HG03175 (cell line): ENCODE measurements around the gene TIMP3.

Source experiments
- ATAC-seq: cut with Tn5 transposase; IDR thresholded peaks from one replicate; pipeline ENCODE4 v1.9.1; 2021; ENCODE audit warnings: mild to moderate bottlenecking, moderate library complexity; ENCODE audit not compliant: unreplicated experiment

The TIMP3 gene

GRCh38 chr22:32877196-32877595 lies 75.7 kb downstream of the TIMP3 start:
- ATAC-seq: no peak

DNA sequence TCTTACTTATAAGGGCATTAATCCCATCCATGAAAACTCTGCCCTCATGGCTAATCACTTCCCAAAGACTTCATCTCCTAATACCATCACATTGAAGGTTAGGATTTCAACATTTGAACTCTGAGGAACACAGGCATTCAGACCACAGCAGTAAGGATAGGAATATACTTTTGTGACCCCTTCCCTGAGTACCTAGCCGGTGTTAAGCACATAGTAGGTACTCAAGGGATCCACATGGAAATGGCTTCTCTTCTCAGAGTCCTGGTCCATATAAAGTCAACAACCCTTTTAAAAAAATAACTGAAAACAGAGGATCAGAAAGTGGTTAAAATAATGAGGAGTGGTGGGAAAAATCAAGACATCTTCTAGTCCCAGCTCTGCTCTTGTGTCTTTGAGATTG lies 78.0 kb downstream of the TIMP3 start:
- ATAC-seq: no peak

DNA sequence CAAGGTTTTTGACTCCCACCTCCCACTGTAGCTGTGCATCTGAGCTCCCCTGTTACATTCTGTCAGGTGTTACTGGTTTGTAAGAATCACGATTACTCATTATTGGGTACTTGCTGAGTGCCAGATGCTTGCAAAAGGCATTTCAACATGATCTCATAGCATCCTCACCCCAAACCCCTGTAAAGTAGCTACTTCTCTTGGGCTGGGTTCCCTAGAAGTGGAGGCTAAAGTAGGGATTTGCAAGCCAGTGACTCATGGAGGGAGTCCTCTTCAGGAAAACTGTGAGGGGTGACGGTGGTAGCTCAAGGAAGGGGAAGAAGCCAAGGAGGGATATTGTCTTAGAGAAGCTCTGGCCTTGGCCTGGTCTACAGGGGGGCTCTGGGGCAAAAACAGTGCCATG lies 78.6 kb downstream of the TIMP3 start:
- no peak for ATAC-seq

DNA sequence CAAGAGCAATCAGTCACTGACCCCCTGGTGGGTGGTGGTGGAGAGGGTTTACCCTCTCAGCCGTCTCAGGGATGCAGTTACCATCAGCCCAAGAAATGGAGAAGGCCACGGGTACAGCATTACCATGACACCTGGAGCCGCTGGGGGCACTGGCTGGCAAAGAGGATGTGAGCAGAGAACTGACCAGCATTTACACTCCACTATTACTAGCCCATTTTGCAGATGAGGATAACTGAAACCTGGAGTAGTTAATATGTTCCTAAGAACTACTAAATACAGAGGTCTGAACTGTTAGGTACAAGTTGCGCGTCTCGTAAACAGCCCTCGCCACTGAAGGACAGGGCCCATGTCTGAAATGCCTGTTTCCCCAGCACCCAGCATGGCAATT lies 79.0 kb downstream of the TIMP3 start:
- no peak for ATAC-seq

- ATAC-seq: no peak
Measured at GRCh38 chr22:32880893-32881596, 79.5 kb downstream of the TIMP3 start.

DNA sequence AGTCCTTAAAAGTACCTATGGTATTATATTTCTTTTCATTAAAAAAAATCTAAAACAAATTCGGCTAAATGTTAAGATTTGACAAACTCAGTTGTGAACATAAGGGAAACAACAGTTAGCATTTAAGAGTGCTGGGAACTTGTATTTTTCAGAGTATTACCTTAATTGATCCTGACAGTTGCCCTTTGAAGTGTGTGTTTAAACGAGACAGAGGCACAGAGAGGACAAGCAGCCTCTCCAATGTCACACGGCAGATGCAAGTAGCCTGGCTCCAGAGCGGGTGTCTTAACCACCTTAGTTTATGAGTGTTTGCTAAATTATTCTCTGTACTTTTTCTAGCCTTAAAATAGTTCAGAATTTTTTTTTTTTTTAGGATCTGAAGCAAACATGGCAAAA lies 80.9 kb downstream of the TIMP3 start:
- ATAC-seq: no peak

- no peak for ATAC-seq
Measured at GRCh38 chr22:32882774-32883530, 81.4 kb downstream of the TIMP3 start.

DNA sequence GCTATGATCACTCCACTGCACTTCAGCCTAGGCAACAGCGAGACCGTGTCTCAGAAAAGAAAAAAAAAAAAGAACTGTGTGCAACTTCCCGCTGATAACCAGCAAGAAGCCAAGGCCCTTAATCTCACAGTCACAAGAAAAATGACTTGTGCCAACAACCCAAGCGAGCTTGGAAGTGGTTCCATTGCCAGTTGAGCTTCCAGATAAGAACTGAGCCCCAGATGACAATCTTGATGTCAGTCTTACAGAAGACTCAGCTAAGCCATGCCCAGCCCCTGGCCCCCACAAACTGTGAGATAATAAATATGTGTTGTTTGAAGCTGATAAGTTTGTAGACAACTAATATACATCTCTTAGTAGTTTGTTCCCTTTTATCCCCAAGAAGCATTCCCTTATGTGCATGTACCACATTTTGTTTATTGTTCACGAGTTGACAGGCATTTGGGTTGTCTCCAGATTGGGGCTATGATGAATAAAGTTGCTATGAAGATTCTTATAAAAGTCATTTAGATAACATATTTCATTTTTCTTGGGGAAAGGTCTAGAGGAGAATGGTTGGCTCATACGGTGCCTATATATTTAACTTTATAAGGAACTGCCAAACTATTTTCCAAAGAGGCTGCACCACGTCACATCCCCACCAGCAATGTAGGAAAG lies 85.9 kb downstream of the TIMP3 start:
- ATAC-seq: no peak

- ATAC-seq: no peak
Measured at GRCh38 chr22:32888976-32889375, 87.5 kb downstream of the TIMP3 start.

GRCh38 chr22:32896891-32897290 lies 95.4 kb downstream of the TIMP3 start:
- no peak for ATAC-seq

DNA sequence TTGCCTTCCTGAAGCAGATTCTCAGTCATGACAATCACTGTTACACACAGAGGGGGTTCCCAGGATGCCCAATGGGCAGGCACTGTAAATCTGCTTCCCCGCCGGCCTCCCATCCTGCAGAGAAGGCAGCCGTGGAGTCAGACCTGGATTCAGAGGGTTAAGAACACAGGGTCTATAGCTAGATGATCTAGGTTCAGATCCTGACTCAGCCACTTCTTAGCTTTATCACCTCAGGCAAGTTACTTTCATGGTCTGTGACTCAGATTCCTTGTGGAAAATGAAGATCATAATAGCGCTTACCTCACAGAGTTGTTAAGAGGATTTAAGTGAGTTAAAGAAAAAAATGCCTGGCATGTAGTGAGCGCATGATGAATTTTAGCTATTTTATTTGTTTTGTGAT lies 95.9 kb downstream of the TIMP3 start:
- ATAC-seq: no peak

DNA sequence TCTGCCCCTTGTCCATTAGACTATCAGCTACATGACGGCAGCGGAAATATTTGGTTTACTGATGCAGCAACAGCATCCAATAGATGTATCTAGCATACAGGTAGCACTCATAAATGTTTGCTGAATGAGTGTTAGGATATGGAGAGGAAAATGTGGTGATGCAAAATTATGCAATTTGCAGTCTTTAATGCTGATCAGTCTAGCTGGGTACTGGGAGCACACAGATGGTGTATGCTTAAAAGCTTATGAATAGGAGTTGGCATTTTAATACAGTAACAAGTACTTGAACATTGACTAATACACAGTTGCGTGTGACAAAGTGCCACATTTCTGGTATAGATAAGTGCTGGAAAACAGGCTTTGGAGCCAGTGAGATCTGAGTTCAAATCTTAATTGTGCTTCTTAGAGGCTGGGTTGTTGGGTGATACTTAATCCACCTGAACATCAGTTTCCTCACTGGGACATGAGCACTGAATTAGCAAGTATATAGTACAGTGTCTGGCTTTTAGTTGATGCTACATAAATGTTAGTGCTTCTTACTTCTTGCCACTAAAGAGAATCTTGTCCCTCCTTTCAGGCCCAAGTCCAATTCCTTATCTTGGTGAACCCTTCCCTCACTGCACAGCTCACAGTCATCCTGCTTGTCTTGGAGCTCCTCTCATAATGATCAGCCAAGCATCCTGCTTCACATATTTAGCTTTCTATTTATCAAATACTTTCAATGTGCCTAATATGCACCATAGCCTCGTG lies 99.6 kb downstream of the TIMP3 start:
- ATAC-seq: no peak

DNA sequence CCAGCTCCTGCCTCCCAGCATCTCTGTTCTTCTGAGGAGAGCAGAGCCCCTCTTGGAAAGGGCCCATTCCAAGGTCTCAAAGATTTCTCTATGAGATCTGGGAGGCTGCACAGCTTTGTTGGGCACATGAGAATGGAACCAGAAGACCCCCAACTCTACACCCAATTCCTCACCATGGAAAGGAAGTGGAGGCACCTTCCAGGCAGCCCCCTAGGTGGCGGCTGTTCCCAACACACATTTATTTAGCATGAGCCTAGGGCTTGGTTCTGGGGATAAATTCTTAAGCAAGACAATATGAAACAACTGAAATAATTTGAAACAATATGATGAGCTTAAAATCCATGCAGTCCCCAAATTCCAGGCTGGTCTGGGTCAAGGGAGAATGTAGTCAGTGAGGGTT lies 100.4 kb downstream of the TIMP3 start:
- ATAC-seq: no peak

DNA sequence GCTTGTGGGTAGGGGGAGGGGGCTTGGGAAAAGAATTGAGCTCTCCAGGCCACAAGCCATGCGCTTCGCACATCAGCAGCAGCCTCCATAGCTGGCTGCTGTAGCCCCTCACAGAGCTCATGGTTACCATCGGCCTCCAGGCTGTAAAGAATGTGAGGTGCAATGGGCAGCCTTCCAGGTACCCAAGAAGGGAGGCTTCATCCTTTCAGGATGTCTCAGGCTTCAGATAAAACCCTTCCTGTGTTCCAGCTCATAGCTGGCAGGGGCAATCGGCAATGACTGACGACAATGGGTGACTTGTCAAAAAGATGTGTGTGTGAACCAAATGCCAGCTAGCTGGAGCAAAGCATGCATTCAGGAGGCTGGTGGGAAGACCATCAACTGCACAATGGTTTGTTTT lies 102.0 kb downstream of the TIMP3 start:
- ATAC-seq: no peak

GRCh38 chr22:32904044-32904443 lies 102.5 kb downstream of the TIMP3 start:
- ATAC-seq: no peak

GRCh38 chr22:32905400-32905799 lies 103.9 kb downstream of the TIMP3 start:
- ATAC-seq: no peak

DNA sequence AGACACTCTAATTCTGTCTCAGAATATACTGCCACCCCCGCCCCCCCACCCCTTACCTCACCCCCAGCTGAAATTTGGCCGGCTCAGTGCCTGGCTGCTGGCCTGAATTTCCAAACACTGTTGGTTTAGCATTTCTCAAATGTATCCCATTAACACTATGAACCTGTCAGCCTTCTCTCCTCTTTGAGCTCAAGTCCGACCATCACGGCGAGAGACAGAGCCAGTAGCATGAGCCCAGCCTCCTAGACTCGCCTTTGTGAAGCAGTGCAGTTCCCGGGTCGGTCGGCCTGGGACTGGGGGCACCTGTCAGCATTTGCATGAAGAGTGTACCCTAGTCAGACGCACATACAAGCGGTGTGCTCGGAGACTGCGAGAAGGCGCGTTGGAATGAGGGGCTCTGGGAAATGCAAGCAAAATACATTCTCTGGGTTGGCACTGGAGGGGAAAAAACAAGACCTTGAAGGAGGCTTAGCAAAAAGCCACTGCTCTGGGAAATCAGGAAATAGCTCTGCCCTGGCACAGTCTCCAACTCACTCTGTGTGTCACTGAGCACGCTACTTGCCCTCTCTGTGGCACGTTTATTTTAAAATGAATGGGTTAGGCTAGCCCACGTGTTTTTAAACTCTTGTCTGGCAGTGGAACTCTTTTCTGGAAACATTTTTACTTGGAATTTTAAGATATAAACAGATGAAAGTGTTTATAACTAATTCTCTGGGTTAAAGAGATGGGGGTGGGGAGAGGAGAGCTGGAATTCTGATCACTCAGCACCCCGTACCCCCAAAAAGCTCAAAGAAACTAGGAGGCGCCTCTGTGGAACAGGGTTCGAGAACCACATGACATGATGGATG lies 108.3 kb downstream of the TIMP3 start:
- no peak for ATAC-seq

DNA sequence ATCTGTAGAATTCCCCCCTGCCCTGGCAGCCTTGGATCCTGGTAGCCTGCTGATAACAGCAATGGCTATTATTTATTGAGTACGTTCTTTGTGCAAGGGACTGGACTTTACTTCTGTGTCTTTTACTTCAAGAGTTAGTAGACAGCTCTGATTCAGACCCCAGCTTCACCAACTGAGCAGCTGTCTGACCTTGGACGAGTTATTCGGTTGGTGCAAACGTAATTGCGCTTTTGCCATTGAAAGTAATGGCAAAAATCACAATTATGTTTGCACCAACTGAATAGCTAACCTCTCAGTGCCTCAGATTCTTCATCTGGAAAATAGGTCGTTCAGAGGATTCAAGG lies 108.9 kb downstream of the TIMP3 start:
- no peak for ATAC-seq

DNA sequence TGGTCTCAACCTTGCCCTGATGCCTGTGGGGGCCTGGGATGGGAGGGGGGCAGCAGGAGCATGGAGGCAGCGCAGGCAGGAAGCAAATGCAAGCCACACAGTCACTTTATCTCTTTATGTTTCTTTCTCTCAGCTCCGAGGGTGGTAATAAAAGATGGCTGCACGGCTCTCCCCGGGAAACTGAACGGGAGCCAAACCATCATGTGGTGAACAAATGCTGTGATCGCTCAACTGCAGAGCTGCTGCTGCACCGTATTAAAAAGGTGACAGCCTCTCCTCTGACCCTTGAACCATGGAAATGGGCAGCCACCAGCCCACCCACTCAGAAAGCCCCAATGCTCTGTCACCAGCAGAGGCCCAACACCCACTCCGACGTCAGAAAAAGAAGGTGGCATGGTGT lies 110.0 kb downstream of the TIMP3 start:
- no peak for ATAC-seq
